Raji (cell line): ENCODE results near the gene SLC17A7.

Experiments
- POLR2A ChIP-seq: IDR thresholded peaks from 2 replicates; pipeline ENCODE4 v1.6.1; 2011; ENCODE audit warnings: low read depth, low read length, control low read depth; ENCODE audit not compliant: insufficient read depth

The SLC17A7 gene

GRCh38 chr19:49475191-49475917 is 34.0 kb upstream of the SLC17A7 start:
- TF ChIP-seq POLR2A: no peak

GRCh38 chr19:49474542-49474924 is 33.2 kb upstream of the SLC17A7 start:
- TF ChIP-seq POLR2A: no peak

- TF ChIP-seq POLR2A: peak; percentile 58; the same call in 1 of the 2 replicates
Observed at GRCh38 chr19:49473868-49474541, 32.7 kb upstream of the SLC17A7 start, which contains the start of gene FLT3LG. Gene FLT3LG, plus strand, starts transcription at chr19:49474215. Its CDS starts 425 bp downstream, at chr19:49474640.

- no peak for TF ChIP-seq POLR2A
Observed at GRCh38 chr19:49472936-49473335, 31.6 kb upstream of the SLC17A7 start.

GRCh38 chr19:49470615-49470978 is 29.3 kb upstream of the SLC17A7 start:
- no peak for TF ChIP-seq POLR2A

- no peak for TF ChIP-seq POLR2A
Observed at GRCh38 chr19:49469828-49470614, 28.7 kb upstream of the SLC17A7 start.

GRCh38 chr19:49468746-49469447 is 27.6 kb upstream of the SLC17A7 start:
- no peak for TF ChIP-seq POLR2A

- no peak for TF ChIP-seq POLR2A
Observed at GRCh38 chr19:49468199-49468598, 26.9 kb upstream of the SLC17A7 start.

- TF ChIP-seq POLR2A: no peak
Observed at GRCh38 chr19:49465371-49465770, 24.0 kb upstream of the SLC17A7 start.

- no peak for TF ChIP-seq POLR2A
Observed at GRCh38 chr19:49463960-49464740, 22.8 kb upstream of the SLC17A7 start.

- no peak for TF ChIP-seq POLR2A
Observed at GRCh38 chr19:49462492-49462891, 21.2 kb upstream of the SLC17A7 start.

GRCh38 chr19:49461656-49462055 is 20.3 kb upstream of the SLC17A7 start:
- no peak for TF ChIP-seq POLR2A

- TF ChIP-seq POLR2A: no peak
Observed at GRCh38 chr19:49459388-49459787, 18.1 kb upstream of the SLC17A7 start.

GRCh38 chr19:49458567-49458903 is 17.2 kb upstream of the SLC17A7 start:
- TF ChIP-seq POLR2A: no peak

GRCh38 chr19:49456326-49456725 is 15.0 kb upstream of the SLC17A7 start:
- TF ChIP-seq POLR2A: no peak

GRCh38 chr19:49455773-49456172 is 14.4 kb upstream of the SLC17A7 start:
- no peak for TF ChIP-seq POLR2A
